HG02798 (cell line): Measurements from ENCODE around the gene ZC3HAV1L.
"Not testable (repeated sequence)": the region's sequence is repeated elsewhere in the genome, so short reads cannot be mapped to it uniquely, and the experiment has no call there.

Experiments used
- ATAC-seq: cut with Tn5 transposase; IDR thresholded peaks from one replicate; pipeline ENCODE4 v1.9.1; 2021; ENCODE audit warnings: mild to moderate bottlenecking; ENCODE audit not compliant: unreplicated experiment, poor library complexity

Gene ZC3HAV1L

DNA sequence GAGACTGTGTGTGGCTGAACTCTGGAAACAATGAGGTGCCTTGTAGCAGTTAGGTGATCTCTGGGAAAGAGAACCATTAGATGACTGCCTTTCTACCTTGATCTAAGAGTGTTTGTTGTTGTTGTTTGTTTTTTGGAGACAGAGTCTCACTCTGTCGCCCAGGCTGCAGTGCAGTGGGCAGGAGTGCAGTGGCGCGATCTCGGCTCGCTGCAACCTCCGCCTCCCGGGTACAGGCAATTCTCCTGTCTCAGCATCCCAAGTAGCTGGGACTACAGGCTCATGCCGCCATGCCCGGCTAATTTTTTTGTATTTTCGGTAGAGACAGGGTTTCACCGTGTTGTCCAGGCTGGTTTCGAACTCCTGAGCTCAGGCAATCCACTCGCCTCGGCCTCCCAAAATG lies 18.8 kb upstream of the ZC3HAV1L start:
- not testable (repeated sequence) for ATAC-seq

DNA sequence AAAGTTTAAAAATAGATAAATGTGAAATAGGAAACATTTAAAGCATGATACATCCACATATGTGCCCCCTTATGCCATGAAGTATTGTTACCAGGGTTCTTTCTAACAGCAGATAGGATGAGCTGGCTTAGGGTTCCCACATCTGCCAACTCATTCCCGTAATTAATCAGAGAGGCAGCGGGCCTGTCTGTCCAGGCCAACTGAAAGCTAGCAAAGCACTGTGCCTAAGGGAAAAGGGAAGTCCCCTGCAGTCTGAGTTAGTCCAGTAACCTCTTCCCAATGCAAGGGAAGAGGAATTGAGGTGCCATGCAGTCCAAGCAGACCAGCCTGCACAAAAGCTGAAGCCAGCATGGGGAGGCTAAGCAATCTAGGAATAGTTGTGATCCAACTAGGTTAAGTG lies 18.3 kb upstream of the ZC3HAV1L start:
- ATAC-seq, result no peak

GRCh38 chr7:139051655-139052054 lies 15.8 kb upstream of the ZC3HAV1L start:
- no peak for ATAC-seq

GRCh38 chr7:139049936-139050335 lies 14.1 kb upstream of the ZC3HAV1L start:
- no peak for ATAC-seq

GRCh38 chr7:139049111-139049510 lies 13.3 kb upstream of the ZC3HAV1L start:
- ATAC-seq, result no peak

- ATAC-seq, result no peak
Observed at GRCh38 chr7:139047970-139048369, 12.1 kb upstream of the ZC3HAV1L start.

DNA sequence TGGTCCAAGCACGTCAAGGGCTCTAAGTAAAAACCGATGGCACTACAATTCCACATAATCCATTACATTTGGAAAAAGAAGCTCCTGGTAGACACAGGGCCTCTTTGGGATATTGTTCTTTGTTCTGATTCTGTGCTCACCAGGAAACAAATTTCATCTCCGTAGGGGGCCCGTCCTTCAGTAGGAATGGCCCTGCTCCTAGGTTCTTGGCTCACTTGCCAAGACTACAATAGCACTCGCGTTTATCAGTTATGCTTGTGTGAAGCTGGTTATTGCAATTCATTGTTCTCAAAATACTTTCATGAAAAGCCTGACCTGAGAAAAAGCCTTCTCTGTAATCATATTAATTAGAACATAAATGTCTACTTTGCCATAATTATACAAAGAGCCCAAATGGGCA lies 10.3 kb upstream of the ZC3HAV1L start:
- no peak for ATAC-seq

DNA sequence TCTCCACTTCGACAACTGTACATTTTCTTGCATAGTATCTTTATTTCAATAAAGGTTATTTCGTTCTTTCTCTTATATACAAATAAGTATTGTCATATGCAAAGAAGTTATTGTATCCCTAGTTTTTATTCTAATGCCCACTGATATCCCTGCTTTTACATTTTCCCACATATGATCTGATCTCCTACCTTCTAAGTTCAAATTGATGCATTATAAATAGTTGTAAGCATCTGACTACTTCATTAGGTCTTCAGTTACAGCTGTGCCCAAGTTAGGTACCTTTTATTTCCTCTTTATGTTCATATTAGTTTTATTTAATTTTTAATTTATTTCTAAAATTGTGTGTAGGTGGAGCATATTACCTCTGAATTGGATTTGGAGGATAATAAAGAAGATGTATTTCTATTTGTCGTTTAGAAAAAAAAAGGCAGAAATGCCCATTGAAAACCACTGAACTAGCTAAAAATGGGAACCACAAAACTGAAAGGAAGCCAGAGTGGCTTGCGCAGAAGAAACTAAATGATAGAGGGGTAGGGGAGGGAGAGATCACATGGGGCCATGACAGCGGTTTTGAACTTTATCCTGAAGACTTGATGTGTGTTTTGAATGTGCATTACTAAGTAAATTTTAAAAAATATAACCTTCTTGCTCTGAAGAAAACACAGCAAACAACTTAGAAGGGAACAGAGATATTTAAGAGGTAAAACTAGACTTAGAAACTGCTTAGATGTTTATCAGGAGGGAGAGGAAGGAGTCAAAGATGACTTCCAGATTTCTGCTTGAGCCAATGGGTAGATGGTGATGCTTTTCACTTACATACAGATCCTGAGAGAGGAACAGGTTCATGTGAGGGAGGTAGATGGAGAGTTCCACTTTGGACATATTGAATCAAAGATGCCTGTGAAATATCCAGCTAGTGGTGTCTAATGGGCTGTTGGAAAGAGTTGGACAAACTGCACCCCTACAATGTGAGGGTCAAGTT lies 9.3 kb upstream of the ZC3HAV1L start:
- no peak for ATAC-seq

DNA sequence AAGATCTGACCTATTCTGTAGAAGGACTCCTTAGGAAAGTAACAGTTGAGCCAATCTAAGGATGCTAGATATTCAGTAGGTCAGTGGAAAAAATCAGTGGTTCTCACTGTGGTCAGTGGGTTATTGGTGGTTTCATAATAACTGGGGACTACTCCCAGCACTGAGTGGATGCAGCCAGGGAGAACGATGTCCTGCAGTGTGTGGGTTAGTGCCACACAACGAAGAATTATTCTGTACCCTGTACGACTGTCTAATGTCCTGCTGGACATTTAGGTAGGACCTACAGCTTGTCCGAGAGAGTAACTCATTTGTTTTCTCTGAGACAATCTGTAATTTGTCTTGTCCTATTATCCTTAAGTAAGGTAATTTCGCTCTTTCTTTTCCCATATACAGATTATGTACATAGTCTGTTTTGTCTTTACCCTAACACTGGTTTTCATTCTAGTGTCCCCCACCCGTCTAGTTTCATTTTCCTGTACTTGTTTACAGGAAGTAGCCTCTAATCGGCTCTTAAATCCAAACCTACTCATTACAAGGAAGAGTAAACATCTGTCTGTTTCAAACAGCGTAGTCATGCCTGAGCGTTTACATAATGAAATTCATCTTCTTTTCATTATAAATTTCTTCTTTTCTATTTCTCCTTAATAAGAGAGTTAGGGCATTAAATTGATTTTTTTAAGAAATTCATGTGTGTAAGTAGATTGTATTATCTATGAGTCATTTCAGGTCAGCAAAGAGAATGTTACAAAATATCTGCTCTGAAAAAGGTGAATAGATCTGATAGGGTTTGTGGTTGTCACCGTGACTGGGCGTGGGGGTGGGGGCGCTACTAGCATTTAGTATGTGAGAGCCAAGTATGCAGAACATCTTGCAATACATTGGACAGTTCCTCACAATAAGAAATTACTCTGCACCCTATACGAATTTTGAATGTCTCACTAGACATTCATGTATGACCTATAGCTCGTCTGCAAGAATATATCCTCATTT lies 8.3 kb upstream of the ZC3HAV1L start:
- ATAC-seq, result no peak

- no peak for ATAC-seq
Observed at GRCh38 chr7:139041378-139042085, 5.7 kb upstream of the ZC3HAV1L start.

GRCh38 chr7:139038691-139039090 lies 2.8 kb upstream of the ZC3HAV1L start:
- no peak for ATAC-seq

DNA sequence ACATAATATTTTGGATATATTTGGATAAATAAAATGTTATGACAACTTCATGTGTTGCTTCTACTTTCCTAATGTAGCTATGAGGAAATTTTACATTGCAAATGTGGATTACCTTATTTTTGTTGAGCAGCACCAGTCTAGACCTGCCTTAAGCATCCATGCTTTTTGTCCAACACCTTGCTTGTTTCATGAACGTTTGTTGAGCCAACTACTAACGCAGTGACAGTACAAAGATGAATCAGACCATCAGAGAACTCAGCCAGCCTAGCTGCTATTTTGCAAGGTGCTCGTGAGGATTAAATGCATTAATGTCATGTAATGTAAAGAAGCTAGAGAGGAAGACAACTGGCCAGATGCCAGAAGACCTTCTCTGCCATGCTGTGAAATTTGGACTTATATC lies 1.1 kb upstream of the ZC3HAV1L start:
- ATAC-seq, result no peak

GRCh38 chr7:139034855-139035585 lies 822 bp downstream of the ZC3HAV1L start:
- peak; percentile 28 for ATAC-seq

GRCh38 chr7:139034336-139034735 lies 1.5 kb downstream of the ZC3HAV1L start:
- ATAC-seq, result no peak

- ATAC-seq, result no peak
Observed at GRCh38 chr7:139033346-139034114, 2.3 kb downstream of the ZC3HAV1L start.

DNA sequence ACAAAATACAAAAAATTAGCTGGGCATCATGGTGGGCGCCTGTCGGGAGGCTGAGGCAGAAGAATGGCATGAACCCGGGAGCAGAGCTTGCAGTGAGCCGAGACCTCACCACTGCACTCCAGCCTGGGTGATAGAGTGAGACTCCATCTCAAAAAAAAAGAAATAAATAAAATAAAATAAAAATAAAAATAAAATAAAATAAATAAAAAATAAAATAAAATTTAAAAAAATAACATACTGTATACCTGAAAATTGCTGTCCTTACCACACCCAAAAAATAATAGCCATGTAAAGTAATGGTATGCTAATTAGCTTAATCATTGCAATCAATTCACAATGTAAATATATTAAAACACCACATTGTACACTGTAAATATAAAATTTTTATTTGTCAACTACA lies 3.4 kb downstream of the ZC3HAV1L start:
- no peak for ATAC-seq

DNA sequence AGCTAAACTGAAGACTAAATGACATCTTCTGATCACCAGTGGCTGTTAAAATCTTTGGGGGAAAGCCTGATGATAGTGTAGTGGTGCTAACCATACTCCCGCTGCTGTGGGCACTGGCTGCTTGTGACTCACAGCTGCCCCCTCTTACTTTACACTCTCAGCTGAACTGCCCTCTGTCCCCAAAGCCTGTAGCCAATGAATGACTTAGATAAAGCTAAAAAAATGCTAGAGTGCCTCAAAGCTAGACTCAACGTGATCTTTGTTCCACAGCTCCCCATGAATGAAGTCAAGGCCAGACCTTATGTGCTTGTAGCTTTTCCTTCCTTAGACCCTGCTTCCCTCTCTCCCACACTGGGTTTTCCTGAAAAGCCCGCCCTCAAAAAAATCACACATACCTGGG lies 6.5 kb downstream of the ZC3HAV1L start:
- no peak for ATAC-seq

GRCh38 chr7:139026551-139026950 lies 9.3 kb downstream of the ZC3HAV1L start:
- ATAC-seq, result no peak

- ATAC-seq, result not testable (repeated sequence)
Observed at GRCh38 chr7:139025861-139026260, 10.0 kb downstream of the ZC3HAV1L start.
